ENCODE data around the gene TPGS1.

GRCh38 chr19:493391-494170 is 13.7 kb upstream of the TPGS1 start:
- TF ChIP-seq FOXA1 (IDR thresholded peaks at IDR 0.05): no peak
- no peak for TF ChIP-seq ARNT (IDR thresholded peaks at IDR 0.05)
- TF ChIP-seq TARDBP (IDR thresholded peaks at IDR 0.05): no peak
- TF ChIP-seq PKNOX1 (IDR thresholded peaks at IDR 0.05): no peak
- TF ChIP-seq L3MBTL2 (conservative IDR thresholded peaks at IDR 0.05): no peak
- no peak for TF ChIP-seq FOXM1 (IDR thresholded peaks at IDR 0.05; ENCODE audit: borderline replicate concordance)
- TF ChIP-seq LEF1 (IDR thresholded peaks at IDR 0.05; ENCODE audit: borderline replicate concordance): no peak
- TF ChIP-seq ELF4 (IDR thresholded peaks at IDR 0.05): no peak
- no peak for TF ChIP-seq FOXK2 (IDR thresholded peaks at IDR 0.05)
- TF ChIP-seq SP1 (IDR thresholded peaks at IDR 0.05): no peak
- TF ChIP-seq BHLHE40 (IDR thresholded peaks at IDR 0.05; ENCODE audit: borderline replicate concordance): no peak
- no peak for TF ChIP-seq HDGF (IDR thresholded peaks at IDR 0.05; ENCODE audit: borderline replicate concordance)
- TF ChIP-seq NFRKB (IDR thresholded peaks at IDR 0.05): no peak
